ENCODE measurements around the gene SMAD3.

Gene SMAD3

GRCh38 chr15:67195305-67195704 is 129.9 kb downstream of the SMAD3 start:
- H3K27ac Mint-ChIP-seq (ENCODE audit: low read depth), result peak overlapping the region; percentile 73
- DNase-seq (ENCODE audit: low spot score in 2 of 2) (no peak), ATAC-seq (replicated peaks; ENCODE audit: extremely low read depth, poor library complexity, severe bottlenecking) (no peak)
- H3K9me3 Mint-ChIP-seq, result no peaks in the 10 kb centered on the region
- H3K27me3 Mint-ChIP-seq, result no peaks in the 10 kb centered on the region
- no peak overlapping the region for H3K4me3 Mint-ChIP-seq
- peaks cover 13% of the 10 kb centered on the region for H3K4me1 Mint-ChIP-seq
- H3K36me3 Mint-ChIP-seq (ENCODE audit: insufficient read depth), result peaks cover 29% of the 10 kb centered on the region

- Mint-ChIP-seq H3K36me3 (ENCODE audit: insufficient read depth) (peaks cover 29% of the 10 kb centered on the region), H3K27me3 (no peaks in the 10 kb centered on the region), H3K27ac (ENCODE audit: low read depth) (no peak overlapping the region), H3K4me1 (peaks cover 13% of the 10 kb centered on the region), H3K9me3 (no peaks in the 10 kb centered on the region), H3K4me3 (no peak overlapping the region)
- no peak for ATAC-seq (replicated peaks; ENCODE audit: extremely low read depth, poor library complexity, severe bottlenecking)
- DNase-seq (ENCODE audit: low spot score in 2 of 2), result no peak
These were observed 130.8 kb downstream of the SMAD3 start for GRCh38 chr15:67196222-67196621.

- Mint-ChIP-seq H3K4me3 (no peak overlapping the region), H3K4me1 (peaks cover 13% of the 10 kb centered on the region), H3K9me3 (no peaks in the 10 kb centered on the region), H3K36me3 (ENCODE audit: insufficient read depth) (peaks cover 31% of the 10 kb centered on the region), H3K27ac (ENCODE audit: low read depth) (peak overlapping the region; percentile 38), H3K27me3 (no peaks in the 10 kb centered on the region)
- ATAC-seq (replicated peaks; ENCODE audit: extremely low read depth, poor library complexity, severe bottlenecking) (no peak), DNase-seq (ENCODE audit: low spot score in 2 of 2) (no peak)
These were observed 131.4 kb downstream of the SMAD3 start for GRCh38 chr15:67196672-67197363.

GRCh38 chr15:67197364-67197695 is 131.9 kb downstream of the SMAD3 start:
- no peak overlapping the region for H3K4me3 Mint-ChIP-seq
- peaks cover 27% of the 10 kb centered on the region for H3K36me3 Mint-ChIP-seq (ENCODE audit: insufficient read depth)

GRCh38 chr15:67198157-67198754 is 132.9 kb downstream of the SMAD3 start:
- Mint-ChIP-seq H3K9me3 (no peaks in the 10 kb centered on the region), H3K36me3 (ENCODE audit: insufficient read depth) (peaks cover 32% of the 10 kb centered on the region), H3K27me3 (no peaks in the 10 kb centered on the region), H3K27ac (ENCODE audit: low read depth) (peak overlapping the region; percentile 38), H3K4me3 (no peak overlapping the region), H3K4me1 (peaks cover 13% of the 10 kb centered on the region)
- no peak for DNase-seq (ENCODE audit: low spot score in 2 of 2)
- no peak for ATAC-seq (replicated peaks; ENCODE audit: extremely low read depth, poor library complexity, severe bottlenecking)

More at GRCh38 chr15:67197364-67197695, 131.9 kb downstream of the SMAD3 start:
- peak overlapping the region; percentile 38 for H3K27ac Mint-ChIP-seq (ENCODE audit: low read depth)
- DNase-seq (ENCODE audit: low spot score in 2 of 2) (no peak), ATAC-seq (replicated peaks; ENCODE audit: extremely low read depth, poor library complexity, severe bottlenecking) (no peak)
- peaks cover 13% of the 10 kb centered on the region for H3K4me1 Mint-ChIP-seq
- no peaks in the 10 kb centered on the region for H3K27me3 Mint-ChIP-seq
- no peaks in the 10 kb centered on the region for H3K9me3 Mint-ChIP-seq

GRCh38 chr15:67199391-67199790 is 134.0 kb downstream of the SMAD3 start:
- Mint-ChIP-seq H3K27ac (ENCODE audit: low read depth) (no peak overlapping the region), H3K4me1 (peaks cover 13% of the 10 kb centered on the region), H3K9me3 (no peaks in the 10 kb centered on the region), H3K4me3 (no peak overlapping the region), H3K27me3 (no peaks in the 10 kb centered on the region), H3K36me3 (ENCODE audit: insufficient read depth) (peaks cover 37% of the 10 kb centered on the region)
- ATAC-seq (replicated peaks; ENCODE audit: extremely low read depth, poor library complexity, severe bottlenecking), result no peak
- no peak for DNase-seq (ENCODE audit: low spot score in 2 of 2)

GRCh38 chr15:67199881-67200763 is 134.7 kb downstream of the SMAD3 start:
- peaks cover 14% of the 10 kb centered on the region for H3K4me1 Mint-ChIP-seq
- H3K27ac Mint-ChIP-seq (ENCODE audit: low read depth), result peak overlapping the region; percentile 24
- no peak for DNase-seq (ENCODE audit: low spot score in 2 of 2)
- H3K9me3 Mint-ChIP-seq, result no peaks in the 10 kb centered on the region
- no peak for ATAC-seq (replicated peaks; ENCODE audit: extremely low read depth, poor library complexity, severe bottlenecking)
- H3K27me3 Mint-ChIP-seq, result no peaks in the 10 kb centered on the region
- H3K36me3 Mint-ChIP-seq (ENCODE audit: insufficient read depth), result peaks cover 36% of the 10 kb centered on the region
- H3K4me3 Mint-ChIP-seq, result no peak overlapping the region

GRCh38 chr15:67201136-67201535 is 135.7 kb downstream of the SMAD3 start:
- Mint-ChIP-seq H3K27me3 (no peaks in the 10 kb centered on the region), H3K4me1 (peaks cover 18% of the 10 kb centered on the region), H3K9me3 (no peaks in the 10 kb centered on the region), H3K27ac (ENCODE audit: low read depth) (peak overlapping the region; percentile 24), H3K4me3 (no peak overlapping the region), H3K36me3 (ENCODE audit: insufficient read depth) (peaks cover 35% of the 10 kb centered on the region)
- DNase-seq (ENCODE audit: low spot score in 2 of 2), result no peak
- no peak for ATAC-seq (replicated peaks; ENCODE audit: extremely low read depth, poor library complexity, severe bottlenecking)

GRCh38 chr15:67202091-67202490 is 136.7 kb downstream of the SMAD3 start:
- Mint-ChIP-seq H3K9me3 (no peaks in the 10 kb centered on the region), H3K36me3 (ENCODE audit: insufficient read depth) (peaks cover 31% of the 10 kb centered on the region), H3K27ac (ENCODE audit: low read depth) (no peak overlapping the region), H3K4me1 (peaks cover 10% of the 10 kb centered on the region), H3K4me3 (no peak overlapping the region), H3K27me3 (no peaks in the 10 kb centered on the region)
- ATAC-seq (replicated peaks; ENCODE audit: extremely low read depth, poor library complexity, severe bottlenecking) (no peak), DNase-seq (ENCODE audit: low spot score in 2 of 2) (no peak)

- Mint-ChIP-seq H3K27ac (ENCODE audit: low read depth) (no peak overlapping the region), H3K36me3 (ENCODE audit: insufficient read depth) (peaks cover 28% of the 10 kb centered on the region)
- no peak for DNase-seq (ENCODE audit: low spot score in 2 of 2)
These were observed 137.6 kb downstream of the SMAD3 start for GRCh38 chr15:67202991-67203390.

GRCh38 chr15:67207555-67208207 is 142.3 kb downstream of the SMAD3 start:
- Mint-ChIP-seq H3K27me3 (no peaks in the 10 kb centered on the region), H3K4me3 (no peak overlapping the region), H3K4me1 (peaks cover 6% of the 10 kb centered on the region), H3K27ac (ENCODE audit: low read depth) (no peak overlapping the region), H3K36me3 (ENCODE audit: insufficient read depth) (peaks cover 29% of the 10 kb centered on the region), H3K9me3 (no peaks in the 10 kb centered on the region)
- DNase-seq (ENCODE audit: low spot score in 2 of 2) (no peak), ATAC-seq (replicated peaks; ENCODE audit: extremely low read depth, poor library complexity, severe bottlenecking) (no peak)

More at GRCh38 chr15:67202991-67203390, 137.6 kb downstream of the SMAD3 start:
- no peaks in the 10 kb centered on the region for H3K27me3 Mint-ChIP-seq
- ATAC-seq (replicated peaks; ENCODE audit: extremely low read depth, poor library complexity, severe bottlenecking), result no peak
- no peaks in the 10 kb centered on the region for H3K9me3 Mint-ChIP-seq
- peaks cover 6% of the 10 kb centered on the region for H3K4me1 Mint-ChIP-seq
- H3K4me3 Mint-ChIP-seq, result no peak overlapping the region

- Mint-ChIP-seq H3K36me3 (ENCODE audit: insufficient read depth) (peaks cover 25% of the 10 kb centered on the region), H3K27ac (ENCODE audit: low read depth) (no peak overlapping the region), H3K4me3 (no peak overlapping the region), H3K4me1 (peaks cover 6% of the 10 kb centered on the region), H3K9me3 (no peaks in the 10 kb centered on the region), H3K27me3 (no peaks in the 10 kb centered on the region)
- DNase-seq (ENCODE audit: low spot score in 2 of 2) (no peak), ATAC-seq (replicated peaks; ENCODE audit: extremely low read depth, poor library complexity, severe bottlenecking) (no peak)
These were observed 143.0 kb downstream of the SMAD3 start for GRCh38 chr15:67208396-67208795.

All from central memory CD8-positive, alpha-beta T cell (primary cell).